Measurements from ENCODE around the gene NRIP1. TPM values are rescaled to one million over a fixed set of nuclear protein-coding genes. Genes with fewer than 3 reads are reported as not detected.

The NRIP1 gene
- total RNA-seq, 1 donor from 2014 or later = 59.1 TPM

DNA sequence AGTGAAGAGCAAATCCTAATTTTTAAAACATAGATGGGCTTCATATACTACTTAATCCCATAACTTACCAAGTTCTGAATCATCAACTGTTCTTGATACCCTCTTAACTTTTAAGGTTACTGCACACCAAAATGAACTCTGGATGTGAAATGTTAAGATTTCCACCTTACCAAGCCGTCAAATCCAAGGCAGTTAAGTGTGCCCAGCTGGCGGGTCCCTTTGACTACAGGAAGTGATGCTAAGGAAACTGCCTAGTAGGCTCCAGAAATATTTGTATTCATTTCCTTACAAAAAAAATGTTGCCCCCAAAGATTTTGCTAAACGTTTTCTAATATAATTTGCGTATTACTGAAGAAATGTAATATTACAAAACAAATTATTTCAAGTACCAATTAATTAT lies 10.7 kb downstream of the NRIP1 start:
- peaks cover 100% of the 10 kb centered on the region for H3K79me2 ChIP-seq (ENCODE audit: low read depth)
- peaks cover 9% of the 10 kb centered on the region for H3F3A ChIP-seq (ENCODE audit: low read depth)
- Mint-ChIP-seq H3K27ac (no peak overlapping the region), H3K27me3 (ENCODE audit: insufficient read depth, low read depth) (no peaks in the 10 kb centered on the region), H3K36me3 (peaks cover 76% of the 10 kb centered on the region), H3K9me3 (peaks cover 82% of the 10 kb centered on the region), H3K4me1 (no peaks in the 10 kb centered on the region), H3K4me3 (no peak overlapping the region)
- no peak overlapping the region for H3K9ac ChIP-seq
- no peaks in the 10 kb centered on the region for H3K9me3 ChIP-seq (ENCODE audit: low read depth)
- peaks cover 48% of the 10 kb centered on the region for H3K4me1 ChIP-seq
- DNase-seq (ENCODE audit: low spot score) = no peak
- H3K27ac ChIP-seq = no peak overlapping the region
- peaks cover 99% of the 10 kb centered on the region for H4K20me1 ChIP-seq (ENCODE audit: low read depth)
- no peak overlapping the region for H3K4me2 ChIP-seq
- no peaks in the 10 kb centered on the region for H3K36me3 ChIP-seq
- H3K4me3 ChIP-seq = no peak overlapping the region
- TF ChIP-seq EZH2phosphoT487 (IDR thresholded peaks at IDR 0.05) (no peak), EZH2 (IDR thresholded peaks at IDR 0.05) (no peak)
- TF ChIP-seq, protein P1, sequence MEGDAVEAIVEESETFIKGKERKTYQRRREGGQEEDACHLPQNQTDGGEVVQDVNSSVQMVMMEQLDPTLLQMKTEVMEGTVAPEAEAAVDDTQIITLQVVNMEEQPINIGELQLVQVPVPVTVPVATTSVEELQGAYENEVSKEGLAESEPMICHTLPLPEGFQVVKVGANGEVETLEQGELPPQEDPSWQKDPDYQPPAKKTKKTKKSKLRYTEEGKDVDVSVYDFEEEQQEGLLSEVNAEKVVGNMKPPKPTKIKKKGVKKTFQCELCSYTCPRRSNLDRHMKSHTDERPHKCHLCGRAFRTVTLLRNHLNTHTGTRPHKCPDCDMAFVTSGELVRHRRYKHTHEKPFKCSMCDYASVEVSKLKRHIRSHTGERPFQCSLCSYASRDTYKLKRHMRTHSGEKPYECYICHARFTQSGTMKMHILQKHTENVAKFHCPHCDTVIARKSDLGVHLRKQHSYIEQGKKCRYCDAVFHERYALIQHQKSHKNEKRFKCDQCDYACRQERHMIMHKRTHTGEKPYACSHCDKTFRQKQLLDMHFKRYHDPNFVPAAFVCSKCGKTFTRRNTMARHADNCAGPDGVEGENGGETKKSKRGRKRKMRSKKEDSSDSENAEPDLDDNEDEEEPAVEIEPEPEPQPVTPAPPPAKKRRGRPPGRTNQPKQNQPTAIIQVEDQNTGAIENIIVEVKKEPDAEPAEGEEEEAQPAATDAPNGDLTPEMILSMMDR (IDR thresholded peaks at IDR 0.05) = no peak
- no peaks in the 10 kb centered on the region for H3K27me3 ChIP-seq
- H2AFZ ChIP-seq (replicated peaks) = no peak overlapping the region

- Histone ChIP-seq H3K27ac (no peak overlapping the region), H3K4me2 (no peak overlapping the region), H3K4me3 (no peak overlapping the region), H4K20me1 (ENCODE audit: low read depth) (peaks cover 99% of the 10 kb centered on the region), H3K36me3 (no peaks in the 10 kb centered on the region), H3K9me3 (ENCODE audit: low read depth) (no peaks in the 10 kb centered on the region), H3K9ac (no peak overlapping the region), H3F3A (ENCODE audit: low read depth) (peaks cover 9% of the 10 kb centered on the region), H3K4me1 (peaks cover 44% of the 10 kb centered on the region), H2AFZ (replicated peaks) (no peak overlapping the region), H3K27me3 (no peaks in the 10 kb centered on the region), H3K79me2 (ENCODE audit: low read depth) (peaks cover 100% of the 10 kb centered on the region)
- H3K27ac Mint-ChIP-seq = no peak overlapping the region
- H3K4me1 Mint-ChIP-seq = no peaks in the 10 kb centered on the region
- TF ChIP-seq, protein P1 (IDR thresholded peaks at IDR 0.05) = no peak
- no peak for TF ChIP-seq EZH2 (IDR thresholded peaks at IDR 0.05)
- TF ChIP-seq EZH2phosphoT487 (IDR thresholded peaks at IDR 0.05) = no peak
- H3K36me3 Mint-ChIP-seq = peaks cover 74% of the 10 kb centered on the region
- H3K4me3 Mint-ChIP-seq = no peak overlapping the region
- H3K27me3 Mint-ChIP-seq (ENCODE audit: insufficient read depth, low read depth) = no peaks in the 10 kb centered on the region
- peaks cover 81% of the 10 kb centered on the region for H3K9me3 Mint-ChIP-seq
- no peak for DNase-seq (ENCODE audit: low spot score)
These were observed 11.3 kb downstream of the NRIP1 start for GRCh38 chr21:15053500-15053899.

DNA sequence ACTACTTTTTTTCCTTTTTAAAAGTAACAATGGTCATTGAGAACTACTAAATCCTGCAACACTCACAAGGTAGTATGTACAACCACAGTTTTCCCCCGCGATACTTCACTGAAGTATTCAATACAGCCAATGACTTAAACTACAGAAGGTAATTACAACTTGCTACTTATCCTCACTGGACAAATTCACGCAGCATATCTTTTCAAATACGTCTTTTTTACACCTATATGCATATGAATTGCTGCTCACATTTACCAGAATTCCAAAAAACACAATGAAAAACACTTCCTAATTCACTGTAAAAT lies 12.4 kb downstream of the NRIP1 start:
- H4K20me1 ChIP-seq (ENCODE audit: low read depth) = peaks cover 96% of the 10 kb centered on the region
- H3K79me2 ChIP-seq (ENCODE audit: low read depth) = peaks cover 100% of the 10 kb centered on the region
- H3K4me3 Mint-ChIP-seq = no peak overlapping the region

More for the DNA sequence above, 12.4 kb downstream of the NRIP1 start:
- Mint-ChIP-seq H3K9me3 (peaks cover 83% of the 10 kb centered on the region), H3K27ac (no peak overlapping the region), H3K36me3 (peaks cover 78% of the 10 kb centered on the region), H3K27me3 (ENCODE audit: insufficient read depth, low read depth) (no peaks in the 10 kb centered on the region), H3K4me1 (no peaks in the 10 kb centered on the region)
- no peak overlapping the region for H3K9ac ChIP-seq
- peaks cover 36% of the 10 kb centered on the region for H3K4me1 ChIP-seq
- H3K27me3 ChIP-seq = no peaks in the 10 kb centered on the region
- no peak for TF ChIP-seq EZH2 (IDR thresholded peaks at IDR 0.05)
- TF ChIP-seq, protein P1 (IDR thresholded peaks at IDR 0.05) = no peak
- no peak for TF ChIP-seq EZH2phosphoT487 (IDR thresholded peaks at IDR 0.05)
- no peak for DNase-seq (ENCODE audit: low spot score)
- H3K4me2 ChIP-seq = no peak overlapping the region
- H3K27ac ChIP-seq = no peak overlapping the region
- no peak overlapping the region for H3K4me3 ChIP-seq
- no peaks in the 10 kb centered on the region for H3K9me3 ChIP-seq (ENCODE audit: low read depth)
- H2AFZ ChIP-seq (replicated peaks) = no peak overlapping the region
- H3F3A ChIP-seq (ENCODE audit: low read depth) = peaks cover 9% of the 10 kb centered on the region
- H3K36me3 ChIP-seq = peaks cover 5% of the 10 kb centered on the region
